ENCODE data around the gene FAM234B.

GRCh38 chr12:13080266-13080665 is 36.1 kb downstream of the FAM234B start:
- TF ChIP-seq EZH2 (IDR thresholded peaks at IDR 0.05; ENCODE audit: borderline replicate concordance) (no peak), CTCF (IDR thresholded peaks at IDR 0.05; ENCODE audit: poor library complexity) (no peak)
